Measurements from ENCODE around the gene PHF2.

PHF2 gene

DNA sequence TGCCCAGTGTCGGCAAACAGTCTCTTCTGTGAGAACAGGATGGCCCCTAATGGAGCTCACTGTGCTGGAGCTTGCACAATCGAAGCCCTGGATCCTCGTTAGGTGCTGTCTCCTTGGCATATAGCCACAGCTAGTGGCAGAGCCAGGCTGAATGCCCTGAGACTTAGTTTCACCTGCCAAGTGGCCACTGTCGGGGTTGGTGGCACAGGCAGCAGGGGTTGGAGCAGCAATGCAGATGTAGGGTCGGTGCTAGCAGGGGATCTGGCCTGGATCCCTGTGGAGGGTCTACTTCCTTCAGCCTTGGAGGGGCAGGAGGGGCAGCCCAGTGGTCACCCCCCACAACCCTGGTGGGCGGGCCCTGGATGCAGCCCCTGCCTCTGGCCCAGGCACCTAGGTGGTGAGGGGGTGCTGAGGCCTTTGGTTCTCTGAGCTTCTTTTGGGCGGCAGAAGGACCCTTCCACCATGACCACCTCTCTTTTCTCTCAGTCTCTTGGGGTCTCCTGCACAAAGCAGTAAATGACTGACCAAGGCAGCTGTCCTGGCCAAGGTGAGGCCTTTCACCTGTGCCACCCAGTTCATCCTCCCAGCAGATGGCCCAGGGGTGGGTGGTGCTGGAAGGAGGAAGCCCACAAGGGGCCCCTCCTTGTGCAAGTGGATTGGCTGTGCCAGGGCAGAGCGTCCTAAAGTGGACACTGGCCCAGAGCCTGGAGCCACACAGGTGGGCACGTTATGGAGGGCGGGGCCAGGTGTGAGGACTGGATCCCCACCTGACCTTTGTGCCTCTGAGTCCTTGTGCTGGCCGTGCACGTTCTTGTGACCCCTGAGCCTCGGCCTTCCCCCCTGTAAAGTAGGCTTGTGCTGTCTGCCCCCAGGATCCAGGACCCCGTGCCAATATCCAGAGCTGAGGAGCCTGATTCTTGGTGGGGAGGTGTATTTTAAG, 44.8 kb downstream of the PHF2 start (continued):
- TF ChIP-seq, protein P1, sequence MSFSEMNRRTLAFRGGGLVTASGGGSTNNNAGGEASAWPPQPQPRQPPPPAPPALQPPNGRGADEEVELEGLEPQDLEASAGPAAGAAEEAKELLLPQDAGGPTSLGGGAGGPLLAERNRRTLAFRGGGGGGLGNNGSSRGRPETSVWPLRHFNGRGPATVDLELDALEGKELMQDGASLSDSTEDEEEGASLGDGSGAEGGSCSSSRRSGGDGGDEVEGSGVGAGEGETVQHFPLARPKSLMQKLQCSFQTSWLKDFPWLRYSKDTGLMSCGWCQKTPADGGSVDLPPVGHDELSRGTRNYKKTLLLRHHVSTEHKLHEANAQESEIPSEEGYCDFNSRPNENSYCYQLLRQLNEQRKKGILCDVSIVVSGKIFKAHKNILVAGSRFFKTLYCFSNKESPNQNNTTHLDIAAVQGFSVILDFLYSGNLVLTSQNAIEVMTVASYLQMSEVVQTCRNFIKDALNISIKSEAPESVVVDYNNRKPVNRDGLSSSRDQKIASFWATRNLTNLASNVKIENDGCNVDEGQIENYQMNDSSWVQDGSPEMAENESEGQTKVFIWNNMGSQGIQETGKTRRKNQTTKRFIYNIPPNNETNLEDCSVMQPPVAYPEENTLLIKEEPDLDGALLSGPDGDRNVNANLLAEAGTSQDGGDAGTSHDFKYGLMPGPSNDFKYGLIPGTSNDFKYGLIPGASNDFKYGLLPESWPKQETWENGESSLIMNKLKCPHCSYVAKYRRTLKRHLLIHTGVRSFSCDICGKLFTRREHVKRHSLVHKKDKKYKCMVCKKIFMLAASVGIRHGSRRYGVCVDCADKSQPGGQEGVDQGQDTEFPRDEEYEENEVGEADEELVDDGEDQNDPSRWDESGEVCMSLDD (tag by site-specific recombination; IDR thresholded peaks at IDR 0.05): no peak
- TF ChIP-seq ZNF202 (tag by site-specific recombination; IDR thresholded peaks at IDR 0.05; ENCODE audit: borderline replicate concordance) (no peak), ZNF239 (tag by site-specific recombination; IDR thresholded peaks at IDR 0.05) (no peak), ZBTB7A (tag by site-specific recombination; IDR thresholded peaks at IDR 0.05; ENCODE audit: low read depth) (no peak), ZNF16 (tag by site-specific recombination; IDR thresholded peaks at IDR 0.05; ENCODE audit: low read depth) (no peak)
- TF ChIP-seq, protein P2, sequence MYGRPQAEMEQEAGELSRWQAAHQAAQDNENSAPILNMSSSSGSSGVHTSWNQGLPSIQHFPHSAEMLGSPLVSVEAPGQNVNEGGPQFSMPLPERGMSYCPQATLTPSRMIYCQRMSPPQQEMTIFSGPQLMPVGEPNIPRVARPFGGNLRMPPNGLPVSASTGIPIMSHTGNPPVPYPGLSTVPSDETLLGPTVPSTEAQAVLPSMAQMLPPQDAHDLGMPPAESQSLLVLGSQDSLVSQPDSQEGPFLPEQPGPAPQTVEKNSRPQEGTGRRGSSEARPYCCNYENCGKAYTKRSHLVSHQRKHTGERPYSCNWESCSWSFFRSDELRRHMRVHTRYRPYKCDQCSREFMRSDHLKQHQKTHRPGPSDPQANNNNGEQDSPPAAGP (tag by site-specific recombination; IDR thresholded peaks at IDR 0.05): no peak

DNA sequence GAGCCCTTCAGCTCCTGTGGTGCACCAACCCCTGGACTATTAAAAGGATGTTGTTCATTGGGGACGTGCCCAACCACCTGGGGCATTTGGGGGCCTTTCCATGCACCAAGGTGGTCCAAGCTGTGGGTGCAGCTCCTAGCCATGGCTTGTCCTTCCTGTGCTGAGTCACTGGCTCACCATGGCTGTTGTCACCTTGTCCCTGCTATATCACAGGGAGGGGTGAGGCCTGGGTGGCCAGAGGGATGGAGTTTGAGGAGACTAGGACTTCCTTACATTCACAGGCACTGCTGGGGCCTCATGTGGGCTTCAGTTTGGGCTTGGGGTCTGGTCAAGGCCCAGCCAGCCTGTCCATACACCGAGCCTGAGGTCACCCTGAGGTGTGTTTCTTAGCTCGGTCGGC, 45.5 kb downstream of the PHF2 start:
- Histone ChIP-seq H3K4me1 (ENCODE audit: control insufficient read depth, insufficient read depth, low read length) (no peaks in the 10 kb centered on the region), H3K4me3 (ENCODE audit: low read depth, low read length) (no peak overlapping the region), H3K27ac (ENCODE audit: extremely low read depth, low read depth, low read length) (no peak overlapping the region), H3K36me3 (ENCODE audit: control insufficient read depth in 2 of 2, insufficient read depth in 1 of 2, low read length in 2 of 2) (peaks cover 0 to 3% of the 10 kb centered on the region in 2 experiments; a peak in 1 of 3 replicates), H3K9me3 (ENCODE audit: control insufficient read depth, insufficient read depth, low read depth, low read length) (no peaks in the 10 kb centered on the region)
- CTCF ChIA-PET: no interaction called here
- POLR2A ChIA-PET: no interaction called here
- TF ChIP-seq ZFP69B (tag by site-specific recombination; IDR thresholded peaks at IDR 0.05) (no peak), ZNF792 (tag by site-specific recombination; IDR thresholded peaks at IDR 0.05) (no peak), ZNF660 (tag by site-specific recombination; IDR thresholded peaks at IDR 0.05) (no peak)
- TF ChIP-seq, protein P3, sequence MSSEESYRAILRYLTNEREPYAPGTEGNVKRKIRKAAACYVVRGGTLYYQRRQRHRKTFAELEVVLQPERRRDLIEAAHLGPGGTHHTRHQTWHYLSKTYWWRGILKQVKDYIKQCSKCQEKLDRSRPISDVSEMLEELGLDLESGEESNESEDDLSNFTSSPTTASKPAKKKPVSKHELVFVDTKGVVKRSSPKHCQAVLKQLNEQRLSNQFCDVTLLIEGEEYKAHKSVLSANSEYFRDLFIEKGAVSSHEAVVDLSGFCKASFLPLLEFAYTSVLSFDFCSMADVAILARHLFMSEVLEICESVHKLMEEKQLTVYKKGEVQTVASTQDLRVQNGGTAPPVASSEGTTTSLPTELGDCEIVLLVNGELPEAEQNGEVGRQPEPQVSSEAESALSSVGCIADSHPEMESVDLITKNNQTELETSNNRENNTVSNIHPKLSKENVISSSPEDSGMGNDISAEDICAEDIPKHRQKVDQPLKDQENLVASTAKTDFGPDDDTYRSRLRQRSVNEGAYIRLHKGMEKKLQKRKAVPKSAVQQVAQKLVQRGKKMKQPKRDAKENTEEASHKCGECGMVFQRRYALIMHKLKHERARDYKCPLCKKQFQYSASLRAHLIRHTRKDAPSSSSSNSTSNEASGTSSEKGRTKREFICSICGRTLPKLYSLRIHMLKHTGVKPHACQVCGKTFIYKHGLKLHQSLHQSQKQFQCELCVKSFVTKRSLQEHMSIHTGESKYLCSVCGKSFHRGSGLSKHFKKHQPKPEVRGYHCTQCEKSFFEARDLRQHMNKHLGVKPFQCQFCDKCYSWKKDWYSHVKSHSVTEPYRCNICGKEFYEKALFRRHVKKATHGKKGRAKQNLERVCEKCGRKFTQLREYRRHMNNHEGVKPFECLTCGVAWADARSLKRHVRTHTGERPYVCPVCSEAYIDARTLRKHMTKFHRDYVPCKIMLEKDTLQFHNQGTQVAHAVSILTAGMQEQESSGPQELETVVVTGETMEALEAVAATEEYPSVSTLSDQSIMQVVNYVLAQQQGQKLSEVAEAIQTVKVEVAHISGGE (tag by site-specific recombination; conservative IDR thresholded peaks at IDR 0.05; ENCODE audit: low read depth): no peak

DNA sequence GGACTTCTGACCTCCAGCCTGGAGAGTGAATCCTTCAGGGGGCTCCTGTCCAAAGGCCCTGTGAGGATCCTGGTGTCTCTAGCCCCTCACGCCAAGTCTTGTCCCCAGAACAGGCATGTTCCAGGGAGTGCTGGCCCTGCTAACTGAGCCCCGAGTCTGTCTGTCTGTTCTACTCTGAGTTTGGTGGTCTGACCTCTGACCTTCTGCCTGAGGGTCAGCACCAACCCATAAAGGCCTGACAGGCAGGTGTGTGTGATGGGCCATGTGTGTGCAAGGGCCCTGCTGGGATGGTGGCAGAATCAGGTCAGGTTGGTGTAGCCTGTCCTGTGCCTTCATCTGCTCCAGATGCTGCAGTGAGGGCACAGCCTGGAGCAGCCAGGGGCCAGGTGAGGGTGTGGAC, 46.3 kb downstream of the PHF2 start:
- no peaks in the 10 kb centered on the region for H3K9me3 ChIP-seq (ENCODE audit: control insufficient read depth, insufficient read depth, low read depth, low read length)
- no peak overlapping the region for H3K27ac ChIP-seq (ENCODE audit: extremely low read depth, low read depth, low read length)
- TF ChIP-seq ZNF785 (tag by site-specific recombination; IDR thresholded peaks at IDR 0.05): no peak
- H3K36me3 ChIP-seq (ENCODE audit: control insufficient read depth in 2 of 2, insufficient read depth in 1 of 2, low read length in 2 of 2): peaks cover 0 to 3% of the 10 kb centered on the region in 2 experiments; a peak in 1 of 3 replicates
- no peak overlapping the region for H3K4me3 ChIP-seq (ENCODE audit: low read depth, low read length)
- ChIA-PET POLR2A (no interaction called here), CTCF (no interaction called here)
- H3K4me1 ChIP-seq (ENCODE audit: control insufficient read depth, insufficient read depth, low read length): no peaks in the 10 kb centered on the region

DNA sequence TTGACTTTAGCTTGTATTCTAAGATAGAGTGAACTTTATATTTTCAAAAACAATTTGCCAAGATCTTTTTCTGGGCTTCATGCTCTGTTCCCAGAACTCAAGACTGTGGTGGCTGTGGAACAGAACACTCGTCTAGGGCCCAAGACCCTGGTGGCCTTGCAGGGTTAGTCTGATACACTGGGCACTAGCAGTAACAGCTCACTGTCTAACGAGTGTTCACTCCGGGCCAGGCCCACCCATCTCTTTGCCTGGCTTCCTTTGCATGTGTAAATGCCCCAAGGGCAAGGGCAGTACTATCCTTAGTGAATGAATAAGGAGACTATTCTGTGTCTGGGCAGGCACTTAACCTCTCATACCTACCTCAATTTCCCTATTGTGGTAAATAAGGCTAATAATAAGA, 47.4 kb downstream of the PHF2 start:
- ChIA-PET CTCF (no interaction called here), POLR2A (no interaction called here)
- no peak overlapping the region for H3K4me3 ChIP-seq (ENCODE audit: low read depth, low read length)
- no peaks in the 10 kb centered on the region for H3K9me3 ChIP-seq (ENCODE audit: control insufficient read depth, insufficient read depth, low read depth, low read length)
- no peaks in the 10 kb centered on the region for H3K36me3 ChIP-seq (ENCODE audit: control insufficient read depth in 2 of 2, insufficient read depth in 1 of 2, low read length in 2 of 2)
- H3K4me1 ChIP-seq (ENCODE audit: control insufficient read depth, insufficient read depth, low read length): no peaks in the 10 kb centered on the region
- no peak overlapping the region for H3K27ac ChIP-seq (ENCODE audit: extremely low read depth, low read depth, low read length)
- TF ChIP-seq KLF8 (tag by site-specific recombination; IDR thresholded peaks at IDR 0.05): no peak
- no peak for TF ChIP-seq ZNF585B (tag by site-specific recombination; IDR thresholded peaks at IDR 0.05)
- TF ChIP-seq ZNF23 (tag by site-specific recombination; IDR thresholded peaks at IDR 0.05; ENCODE audit: borderline replicate concordance): no peak
- TF ChIP-seq ZNF837 (tag by site-specific recombination; IDR thresholded peaks at IDR 0.05): no peak
- no peak for TF ChIP-seq ZNF623 (tag by site-specific recombination; IDR thresholded peaks at IDR 0.05)
- TF ChIP-seq, protein P4, sequence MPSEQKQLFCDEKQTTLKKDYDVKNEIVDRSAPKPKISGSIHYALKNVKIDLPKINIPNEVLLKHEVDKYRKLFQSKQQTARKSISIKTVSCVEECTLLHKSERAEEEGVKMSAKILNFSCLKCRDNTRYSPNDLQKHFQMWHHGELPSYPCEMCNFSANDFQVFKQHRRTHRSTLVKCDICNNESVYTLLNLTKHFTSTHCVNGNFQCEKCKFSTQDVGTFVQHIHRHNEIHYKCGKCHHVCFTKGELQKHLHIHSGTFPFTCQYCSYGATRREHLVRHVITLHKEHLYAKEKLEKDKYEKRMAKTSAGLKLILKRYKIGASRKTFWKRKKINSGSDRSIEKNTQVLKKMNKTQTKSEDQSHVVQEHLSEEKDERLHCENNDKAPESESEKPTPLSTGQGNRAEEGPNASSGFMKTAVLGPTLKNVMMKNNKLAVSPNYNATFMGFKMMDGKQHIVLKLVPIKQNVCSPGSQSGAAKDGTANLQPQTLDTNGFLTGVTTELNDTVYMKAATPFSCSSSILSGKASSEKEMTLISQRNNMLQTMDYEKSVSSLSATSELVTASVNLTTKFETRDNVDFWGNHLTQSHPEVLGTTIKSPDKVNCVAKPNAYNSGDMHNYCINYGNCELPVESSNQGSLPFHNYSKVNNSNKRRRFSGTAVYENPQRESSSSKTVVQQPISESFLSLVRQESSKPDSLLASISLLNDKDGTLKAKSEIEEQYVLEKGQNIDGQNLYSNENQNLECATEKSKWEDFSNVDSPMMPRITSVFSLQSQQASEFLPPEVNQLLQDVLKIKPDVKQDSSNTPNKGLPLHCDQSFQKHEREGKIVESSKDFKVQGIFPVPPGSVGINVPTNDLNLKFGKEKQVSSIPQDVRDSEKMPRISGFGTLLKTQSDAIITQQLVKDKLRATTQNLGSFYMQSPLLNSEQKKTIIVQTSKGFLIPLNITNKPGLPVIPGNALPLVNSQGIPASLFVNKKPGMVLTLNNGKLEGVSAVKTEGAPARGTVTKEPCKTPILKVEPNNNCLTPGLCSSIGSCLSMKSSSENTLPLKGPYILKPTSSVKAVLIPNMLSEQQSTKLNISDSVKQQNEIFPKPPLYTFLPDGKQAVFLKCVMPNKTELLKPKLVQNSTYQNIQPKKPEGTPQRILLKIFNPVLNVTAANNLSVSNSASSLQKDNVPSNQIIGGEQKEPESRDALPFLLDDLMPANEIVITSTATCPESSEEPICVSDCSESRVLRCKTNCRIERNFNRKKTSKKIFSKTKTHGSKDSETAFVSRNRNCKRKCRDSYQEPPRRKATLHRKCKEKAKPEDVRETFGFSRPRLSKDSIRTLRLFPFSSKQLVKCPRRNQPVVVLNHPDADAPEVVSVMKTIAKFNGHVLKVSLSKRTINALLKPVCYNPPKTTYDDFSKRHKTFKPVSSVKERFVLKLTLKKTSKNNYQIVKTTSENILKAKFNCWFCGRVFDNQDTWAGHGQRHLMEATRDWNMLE (tag by site-specific recombination; conservative IDR thresholded peaks at IDR 0.05; ENCODE audit: low read depth): no peak

Measured in HEK293 (cell line).